Measurements from ENCODE around the gene PAN3.
"Not testable (repeated sequence)": the region's sequence is repeated elsewhere in the genome, so short reads cannot be mapped to it uniquely, and the experiment has no call there.

- not testable (repeated sequence) for TF ChIP-seq CREB5 (CRISPR knock-in tag; IDR thresholded peaks at IDR 0.05; ENCODE audit: low read depth); ISL1 (CRISPR knock-in tag; IDR thresholded peaks at IDR 0.05); TCF4 (CRISPR knock-in tag; IDR thresholded peaks at IDR 0.05; ENCODE audit: borderline replicate concordance)
Measured at GRCh38 chr13:28101886-28102285, 36.5 kb upstream of the PAN3 start.

All from SK-N-SH treated with all-trans-retinoic acid at 6 μM for 48 hours (cell line).